NCI-H460 (cell line): ENCODE data around the gene RXFP1. TPM values are rescaled to one million over a fixed set of nuclear protein-coding genes. Genes with fewer than 3 reads are reported as not detected.
A peak's percentile ranks its signal among the peaks of the same experiment; 100 is the strongest.
"Not testable (repeated sequence)": the region's sequence is repeated elsewhere in the genome, so short reads cannot be mapped to it uniquely, and the experiment has no call there.

Experiments
- DNase-seq: peaks from one replicate; pipeline ENCODE4 v3.0.0-alpha.2; 2016; ENCODE audit warnings: low read depth; ENCODE audit errors: extremely low read depth
- total RNA-seq: library from RNA; depleted of rRNA; stranded (reverse); fragments of >200 nt; shearing (Covaris generic); gene quantifications from 2 replicates; pipeline ENCODE4 v1.2.3, GENCODE V29; 2014

RXFP1 gene
- total RNA-seq, 1 experiment from 2014 or later, result not detected

- DNase-seq, result no peak
Measured at GRCh38 chr4:158606969-158607368, 85.3 kb downstream of the RXFP1 start.

- DNase-seq, result no peak
Measured at GRCh38 chr4:158609116-158609515, 87.4 kb downstream of the RXFP1 start.

- no peak for DNase-seq
Measured at GRCh38 chr4:158610790-158611189, 89.1 kb downstream of the RXFP1 start.

GRCh38 chr4:158613046-158613445 lies 91.4 kb downstream of the RXFP1 start:
- DNase-seq, result no peak

GRCh38 chr4:158617956-158618355 lies 96.3 kb downstream of the RXFP1 start:
- no peak for DNase-seq

- no peak for DNase-seq
Measured at GRCh38 chr4:158621729-158622128, 100.0 kb downstream of the RXFP1 start.

GRCh38 chr4:158622251-158622650 lies 100.6 kb downstream of the RXFP1 start:
- no peak for DNase-seq

- peak; percentile 50 for DNase-seq
Measured at GRCh38 chr4:158624889-158625478, 103.3 kb downstream of the RXFP1 start.

GRCh38 chr4:158625544-158625943 lies 103.9 kb downstream of the RXFP1 start:
- no peak for DNase-seq

GRCh38 chr4:158630893-158631292 lies 109.2 kb downstream of the RXFP1 start:
- no peak for DNase-seq

- DNase-seq, result no peak
Measured at GRCh38 chr4:158636619-158637018, 114.9 kb downstream of the RXFP1 start.

GRCh38 chr4:158644356-158644755 lies 122.7 kb downstream of the RXFP1 start:
- no peak for DNase-seq

- DNase-seq, result no peak
Measured at GRCh38 chr4:158644760-158645159, 123.1 kb downstream of the RXFP1 start.

GRCh38 chr4:158649111-158649680 lies 127.5 kb downstream of the RXFP1 start:
- DNase-seq, result no peak

- DNase-seq, result no peak
Measured at GRCh38 chr4:158652920-158653319, 131.2 kb downstream of the RXFP1 start.

GRCh38 chr4:158656439-158656838 lies 134.8 kb downstream of the RXFP1 start:
- no peak for DNase-seq

- no peak for DNase-seq
Measured at GRCh38 chr4:158657291-158657690, 135.6 kb downstream of the RXFP1 start.

- DNase-seq, result not testable (repeated sequence)
Measured at GRCh38 chr4:158663255-158663654, 141.6 kb downstream of the RXFP1 start.

- not testable (repeated sequence) for DNase-seq
Measured at GRCh38 chr4:158663707-158664625, 142.3 kb downstream of the RXFP1 start.

GRCh38 chr4:158664806-158665205 lies 143.1 kb downstream of the RXFP1 start:
- DNase-seq, result no peak

GRCh38 chr4:158666892-158667291 lies 145.2 kb downstream of the RXFP1 start:
- no peak for DNase-seq
